Peyer's patch (tissue), 4 donors: ENCODE data around the gene PLK1.

Source experiments
- CTCF ChIP-seq, 6 experiments: fragments of 450-650 bp in 4 of 6; fragments of 200-600 bp in 2 of 6; sonication (generic) in 1 of 6; IDR thresholded peaks; one replicate each; pipeline ENCODE4 v1.5.1; 2017 to 2019; ENCODE audit warnings: antibody characterized with exemption in 6 of 6, mild to moderate bottlenecking in 3 of 6, moderate library complexity in 1 of 6
- POLR2A ChIP-seq, 2 donors: fragments of 450-650 bp; IDR thresholded peaks; one replicate each; pipeline ENCODE4 v1.5.1; 2017; ENCODE audit warnings: antibody characterized with exemption in 2 of 2, mild to moderate bottlenecking in 2 of 2, moderate library complexity in 2 of 2

GRCh38 chr16:23726710-23727109 is 48.0 kb downstream of the PLK1 start:
- TF ChIP-seq POLR2A (IDR thresholded peaks at IDR 0.05) (no peak), CTCF (IDR thresholded peaks at IDR 0.05) (no peak)
